Anterior cingulate cortex (tissue), 58 donors: ENCODE data around the gene MACROH2A1.
A peak's percentile ranks its signal among the peaks of the same experiment; 100 is the strongest.
"Not testable (repeated sequence)": the region's sequence is repeated elsewhere in the genome, so short reads cannot be mapped to it uniquely, and the experiment has no call there.

Experiments used
- DNase-seq, 58 donors: peaks; one replicate each; lab custom pipeline; 2025; lab: John Stamatoyannopoulos, UW

MACROH2A1 gene

GRCh38 chr5:135382981-135383380 is 16.1 kb downstream of the MACROH2A1 start:
- no peak for DNase-seq

- DNase-seq = no peak
Observed at GRCh38 chr5:135382106-135382790, 16.8 kb downstream of the MACROH2A1 start.

DNA sequence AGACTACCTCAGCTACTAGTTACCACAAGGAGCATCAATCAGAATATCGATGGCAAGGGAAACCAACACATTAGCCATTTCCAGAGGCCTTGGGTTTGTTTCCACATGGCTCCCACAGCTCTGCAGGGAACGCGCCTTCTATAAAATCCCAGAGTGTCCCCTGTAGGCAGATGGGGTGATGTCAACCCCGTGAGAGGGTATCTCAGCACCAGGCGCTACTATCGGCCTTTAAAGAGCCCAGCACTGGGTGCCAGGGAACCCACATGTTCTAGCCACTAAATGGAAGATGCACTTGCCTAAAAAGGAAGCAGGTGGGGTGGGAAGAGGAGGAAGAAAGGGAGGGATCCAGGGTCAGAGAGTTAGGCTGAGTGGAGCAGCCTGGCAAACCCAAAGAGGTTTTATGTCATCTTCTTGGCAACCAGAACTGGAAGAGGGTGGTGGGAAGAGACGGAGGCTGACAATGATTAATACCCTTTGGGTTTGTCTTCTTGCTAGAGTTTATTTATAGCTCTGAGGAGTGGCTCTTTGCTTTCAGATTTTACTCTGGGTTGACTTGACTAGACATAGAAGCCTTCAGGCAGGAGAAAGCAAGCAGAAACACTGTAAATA is 19.9 kb downstream of the MACROH2A1 start:
- DNase-seq = no peak

- DNase-seq = no peak
Observed at GRCh38 chr5:135377751-135378680, 21.0 kb downstream of the MACROH2A1 start.

GRCh38 chr5:135376961-135377624 is 21.9 kb downstream of the MACROH2A1 start:
- peak in 2 of 58 donors; percentile 17 to 19 for DNase-seq

DNA sequence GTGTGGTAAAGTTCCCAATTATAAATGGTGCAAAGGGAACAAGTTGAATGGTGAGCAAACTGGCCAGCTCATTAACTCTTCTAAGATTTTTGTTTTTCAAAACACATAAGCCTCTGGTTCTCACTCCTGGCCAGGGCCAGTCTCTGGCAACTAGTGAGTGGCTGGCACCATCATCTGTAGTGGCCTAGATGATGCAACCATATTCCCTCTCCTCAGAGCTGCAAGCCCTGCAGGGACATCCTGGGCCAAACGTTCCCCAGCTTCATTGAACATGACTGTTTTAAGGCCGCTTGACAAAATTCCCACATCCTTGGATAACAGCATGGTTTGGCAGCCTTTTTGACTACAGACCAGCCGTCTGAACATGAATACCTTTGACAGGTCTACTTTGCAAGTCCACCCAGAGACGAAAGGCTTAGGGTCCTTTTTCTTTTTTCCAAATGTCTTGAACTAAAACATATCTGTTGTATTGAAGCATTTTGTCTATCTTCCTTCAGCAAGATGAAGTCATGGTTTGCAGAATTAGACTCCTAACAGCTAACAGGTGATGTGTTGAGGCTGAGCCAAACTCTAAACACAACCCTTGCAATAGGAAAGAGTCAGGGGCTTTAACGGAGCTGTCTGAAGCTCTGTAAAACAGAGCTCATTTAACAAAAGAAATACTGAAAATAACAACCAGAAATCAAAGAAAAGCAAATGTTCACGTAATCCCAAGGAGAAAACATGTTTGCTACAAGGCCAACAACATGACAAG is 23.8 kb downstream of the MACROH2A1 start:
- peak in 31 of 58 donors; percentile 4 to 76 (median 30) for DNase-seq

DNA sequence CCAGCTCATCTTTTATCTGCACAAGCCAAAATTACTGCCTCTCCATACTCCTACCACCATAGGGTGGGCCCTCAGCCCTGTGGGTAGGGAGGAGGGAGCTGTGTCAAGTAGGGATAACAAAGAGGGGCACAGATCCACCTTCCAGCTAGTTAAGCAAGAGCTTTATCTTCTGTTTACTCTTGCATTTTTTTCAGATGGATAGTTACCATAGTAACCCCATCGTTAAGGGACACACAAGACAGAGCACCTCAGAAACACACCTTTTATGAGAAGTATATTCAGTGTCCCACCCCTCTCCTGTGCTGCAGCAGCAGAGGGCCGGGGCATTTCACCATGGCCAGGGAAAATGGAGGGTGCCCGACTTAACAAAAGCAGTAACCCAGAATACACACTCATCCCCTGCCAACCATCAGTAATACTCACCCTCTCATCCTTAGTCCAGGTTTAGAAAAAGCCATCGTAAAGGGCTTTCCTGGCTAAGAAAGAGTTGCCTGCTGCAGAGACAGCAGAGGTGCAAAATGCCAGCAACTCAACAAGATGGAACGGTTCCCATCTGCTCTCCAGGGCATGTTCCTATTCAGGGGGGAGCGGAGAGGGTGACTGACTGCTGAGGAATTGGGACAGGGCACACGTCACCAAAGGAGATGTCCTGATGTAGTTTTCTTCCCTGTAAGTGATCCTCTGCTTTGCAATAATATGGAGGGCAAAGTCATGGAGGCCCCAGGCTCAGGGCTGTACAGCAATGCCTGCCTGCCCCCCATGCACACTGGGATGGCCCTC is 25.1 kb downstream of the MACROH2A1 start:
- no peak for DNase-seq

GRCh38 chr5:135372654-135373381 is 26.2 kb downstream of the MACROH2A1 start:
- DNase-seq = no peak

GRCh38 chr5:135371622-135372232 is 27.3 kb downstream of the MACROH2A1 start:
- no peak for DNase-seq

DNA sequence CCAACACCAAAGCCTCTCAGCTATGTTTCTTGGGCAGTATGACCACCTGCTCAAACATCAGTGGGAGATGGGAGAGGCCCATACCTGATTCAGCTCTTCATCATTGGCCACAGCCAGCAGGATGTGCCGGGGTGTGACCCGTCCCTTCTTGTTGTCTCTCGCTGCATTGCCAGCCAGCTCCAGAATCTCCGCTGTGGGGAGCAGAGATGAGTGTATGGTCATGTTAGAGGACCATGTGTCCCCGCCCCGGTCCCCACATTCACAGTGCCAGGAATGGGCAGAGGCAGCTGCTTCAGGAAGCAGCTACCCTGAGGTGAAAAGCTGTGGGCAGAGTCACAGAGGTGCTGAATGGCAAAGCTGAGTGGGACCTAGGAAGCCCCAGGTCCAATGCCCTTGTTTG is 29.1 kb downstream of the MACROH2A1 start:
- no peak for DNase-seq

DNA sequence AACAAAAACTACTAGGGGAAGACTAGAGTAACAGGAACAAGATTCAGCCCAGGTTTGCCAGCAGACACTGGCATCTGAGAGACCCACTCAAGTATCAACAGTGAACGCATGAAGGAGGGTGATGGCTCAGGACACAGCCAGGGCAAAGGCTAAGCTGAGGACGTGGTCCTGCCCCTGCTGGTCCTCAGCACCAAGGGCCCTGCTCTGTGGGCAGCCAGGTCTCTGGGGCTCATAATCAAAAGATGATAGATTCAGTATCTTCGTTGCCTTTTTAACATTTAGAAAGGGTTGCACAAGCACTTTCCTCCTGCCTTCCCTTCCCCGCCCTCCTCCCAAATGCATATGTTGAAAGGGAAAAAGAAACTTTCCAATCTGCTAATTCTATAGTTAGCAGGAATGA is 31.5 kb downstream of the MACROH2A1 start:
- DNase-seq = no peak

- no peak for DNase-seq
Observed at GRCh38 chr5:135367076-135367475, 32.0 kb downstream of the MACROH2A1 start.

GRCh38 chr5:135365281-135365680 is 33.8 kb downstream of the MACROH2A1 start:
- no peak for DNase-seq

DNA sequence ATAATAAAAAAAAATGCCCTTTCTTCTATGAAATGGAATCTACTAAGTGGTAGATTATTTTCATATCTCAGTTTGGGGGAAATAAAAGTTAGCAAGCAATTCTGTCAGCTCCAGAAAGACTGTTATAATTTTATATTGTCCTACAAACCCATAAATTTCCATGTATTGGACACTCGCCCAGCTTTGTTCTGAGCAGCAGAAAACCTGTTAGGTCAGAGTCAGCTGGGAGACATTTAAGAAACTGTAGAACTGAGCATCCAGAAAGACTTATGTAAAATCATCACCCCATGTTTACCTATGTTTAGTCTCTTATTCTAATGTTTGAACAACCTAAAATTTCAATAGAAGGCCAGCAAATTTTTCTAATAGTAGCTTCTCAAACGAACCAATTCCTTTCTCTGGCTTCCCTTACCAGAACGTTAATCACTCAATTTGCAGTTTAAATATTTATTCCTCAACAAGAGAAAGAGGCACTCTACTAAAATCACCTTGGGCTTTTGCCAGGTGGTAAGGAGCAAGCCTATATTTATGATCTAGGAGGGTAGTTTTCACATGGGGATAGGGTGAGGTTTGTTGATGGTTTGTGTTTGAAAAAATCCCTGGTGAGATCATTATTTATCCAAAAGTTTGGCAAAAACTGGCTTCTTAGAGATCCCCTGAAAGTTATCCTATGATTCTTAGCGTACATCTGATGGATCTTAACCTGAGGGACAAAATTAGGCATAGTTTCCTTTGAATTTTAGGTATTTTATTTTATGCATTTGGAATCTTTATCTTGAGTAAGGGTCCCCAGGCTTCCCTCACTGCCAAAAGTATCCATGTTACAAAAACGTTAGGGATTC is 34.4 kb downstream of the MACROH2A1 start:
- DNase-seq = no peak

DNA sequence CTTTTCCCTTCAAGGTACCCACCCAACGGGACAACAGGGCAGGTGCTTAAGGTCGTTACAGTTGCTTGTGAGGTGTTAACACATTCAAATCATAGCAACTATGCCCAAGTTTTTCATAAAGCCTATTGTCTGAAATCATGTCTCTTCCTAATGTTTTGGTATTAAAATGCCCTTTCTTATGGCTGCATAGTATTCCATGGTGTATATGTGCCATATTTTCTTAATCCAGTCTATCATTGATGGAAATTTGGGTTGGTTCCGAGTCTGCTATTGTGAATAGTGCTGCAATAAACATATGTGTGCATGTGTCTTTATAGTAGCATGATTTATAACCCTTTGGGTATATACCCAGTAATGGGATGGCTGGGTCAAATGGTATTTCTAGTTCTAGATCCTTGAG is 35.7 kb downstream of the MACROH2A1 start:
- DNase-seq = not testable (repeated sequence)

DNA sequence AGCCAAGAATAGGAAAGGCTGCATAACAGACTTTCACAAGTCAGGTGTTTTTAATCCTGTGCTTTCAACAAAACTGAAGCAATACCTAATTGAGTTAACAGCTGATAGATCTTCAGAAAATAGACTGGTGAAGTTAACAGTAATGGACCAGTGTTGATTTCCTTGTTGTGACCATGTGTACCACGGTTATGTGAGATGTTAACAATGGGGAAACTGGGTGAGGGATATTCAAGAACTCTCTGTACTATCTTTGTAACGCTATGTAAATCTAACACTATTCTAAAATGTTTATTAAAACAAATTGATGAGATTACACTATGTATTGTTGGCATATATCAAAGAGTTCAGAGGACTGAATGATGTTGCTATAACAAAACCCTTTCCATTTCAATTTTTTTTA is 36.9 kb downstream of the MACROH2A1 start:
- no peak for DNase-seq
